ENCODE measurements around the gene WASHC4.
A peak's percentile ranks its signal among the peaks of the same experiment; 100 is the strongest.

The WASHC4 gene, protein sequence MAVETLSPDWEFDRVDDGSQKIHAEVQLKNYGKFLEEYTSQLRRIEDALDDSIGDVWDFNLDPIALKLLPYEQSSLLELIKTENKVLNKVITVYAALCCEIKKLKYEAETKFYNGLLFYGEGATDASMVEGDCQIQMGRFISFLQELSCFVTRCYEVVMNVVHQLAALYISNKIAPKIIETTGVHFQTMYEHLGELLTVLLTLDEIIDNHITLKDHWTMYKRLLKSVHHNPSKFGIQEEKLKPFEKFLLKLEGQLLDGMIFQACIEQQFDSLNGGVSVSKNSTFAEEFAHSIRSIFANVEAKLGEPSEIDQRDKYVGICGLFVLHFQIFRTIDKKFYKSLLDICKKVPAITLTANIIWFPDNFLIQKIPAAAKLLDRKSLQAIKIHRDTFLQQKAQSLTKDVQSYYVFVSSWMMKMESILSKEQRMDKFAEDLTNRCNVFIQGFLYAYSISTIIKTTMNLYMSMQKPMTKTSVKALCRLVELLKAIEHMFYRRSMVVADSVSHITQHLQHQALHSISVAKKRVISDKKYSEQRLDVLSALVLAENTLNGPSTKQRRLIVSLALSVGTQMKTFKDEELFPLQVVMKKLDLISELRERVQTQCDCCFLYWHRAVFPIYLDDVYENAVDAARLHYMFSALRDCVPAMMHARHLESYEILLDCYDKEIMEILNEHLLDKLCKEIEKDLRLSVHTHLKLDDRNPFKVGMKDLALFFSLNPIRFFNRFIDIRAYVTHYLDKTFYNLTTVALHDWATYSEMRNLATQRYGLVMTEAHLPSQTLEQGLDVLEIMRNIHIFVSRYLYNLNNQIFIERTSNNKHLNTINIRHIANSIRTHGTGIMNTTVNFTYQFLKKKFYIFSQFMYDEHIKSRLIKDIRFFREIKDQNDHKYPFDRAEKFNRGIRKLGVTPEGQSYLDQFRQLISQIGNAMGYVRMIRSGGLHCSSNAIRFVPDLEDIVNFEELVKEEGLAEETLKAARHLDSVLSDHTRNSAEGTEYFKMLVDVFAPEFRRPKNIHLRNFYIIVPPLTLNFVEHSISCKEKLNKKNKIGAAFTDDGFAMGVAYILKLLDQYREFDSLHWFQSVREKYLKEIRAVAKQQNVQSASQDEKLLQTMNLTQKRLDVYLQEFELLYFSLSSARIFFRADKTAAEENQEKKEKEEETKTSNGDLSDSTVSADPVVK

DNA sequence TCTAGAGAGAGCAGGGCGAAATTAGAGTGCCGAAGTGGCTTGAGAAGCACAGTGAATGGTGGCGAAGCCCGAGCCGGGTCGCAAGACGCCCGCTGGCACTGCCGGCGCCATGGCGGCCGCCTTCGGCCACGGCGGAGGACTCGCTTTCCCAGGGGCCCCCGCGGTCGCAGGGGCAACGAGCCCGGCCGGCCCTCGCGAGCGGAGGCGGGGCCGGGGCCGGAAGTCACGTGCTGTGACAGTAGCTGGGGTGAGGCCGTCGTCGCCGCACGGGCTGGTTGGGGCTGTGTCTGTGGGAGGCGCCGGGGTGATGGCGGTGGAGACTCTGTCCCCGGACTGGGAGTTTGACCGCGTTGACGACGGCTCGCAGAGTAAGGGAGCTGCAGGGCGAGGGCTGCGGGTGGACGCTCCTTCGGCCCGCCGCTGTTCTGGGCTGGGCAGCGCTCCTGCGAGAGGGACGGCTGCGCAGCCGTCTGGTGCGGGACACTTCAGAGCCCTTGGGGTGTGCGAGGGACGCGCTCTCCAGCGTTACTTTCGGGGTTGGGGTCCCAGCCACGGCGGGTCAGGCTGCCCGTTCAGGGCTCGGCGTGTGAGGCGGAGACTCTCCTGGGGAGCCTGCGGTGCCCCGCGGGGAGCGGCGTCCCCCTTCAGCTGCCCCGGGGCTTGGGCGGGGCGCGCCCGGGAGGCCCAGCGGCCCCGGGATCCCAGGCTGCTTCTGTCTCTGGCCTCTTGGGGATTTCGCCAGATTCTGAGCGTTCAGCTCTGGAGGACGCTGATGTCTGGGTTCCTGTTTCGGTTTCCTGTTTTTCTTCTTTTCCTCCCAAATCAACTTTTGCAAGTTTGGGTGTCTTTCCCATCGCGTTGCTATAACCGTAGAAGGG lies at the start of gene WASHC4:
WASHC4 (plus strand) TSS at position 238 of the 878 bp plus-strand sequence; CDS start at position 308, 70 bp downstream.
- Histone ChIP-seq H3K79me2 (ENCODE audit: control insufficient read depth, low read length) (peaks cover 52% of the 10 kb centered on the region), H3K4me3 (ENCODE audit: low read length) (peak within 1 kb of the TSS; percentile 85)

DNA sequence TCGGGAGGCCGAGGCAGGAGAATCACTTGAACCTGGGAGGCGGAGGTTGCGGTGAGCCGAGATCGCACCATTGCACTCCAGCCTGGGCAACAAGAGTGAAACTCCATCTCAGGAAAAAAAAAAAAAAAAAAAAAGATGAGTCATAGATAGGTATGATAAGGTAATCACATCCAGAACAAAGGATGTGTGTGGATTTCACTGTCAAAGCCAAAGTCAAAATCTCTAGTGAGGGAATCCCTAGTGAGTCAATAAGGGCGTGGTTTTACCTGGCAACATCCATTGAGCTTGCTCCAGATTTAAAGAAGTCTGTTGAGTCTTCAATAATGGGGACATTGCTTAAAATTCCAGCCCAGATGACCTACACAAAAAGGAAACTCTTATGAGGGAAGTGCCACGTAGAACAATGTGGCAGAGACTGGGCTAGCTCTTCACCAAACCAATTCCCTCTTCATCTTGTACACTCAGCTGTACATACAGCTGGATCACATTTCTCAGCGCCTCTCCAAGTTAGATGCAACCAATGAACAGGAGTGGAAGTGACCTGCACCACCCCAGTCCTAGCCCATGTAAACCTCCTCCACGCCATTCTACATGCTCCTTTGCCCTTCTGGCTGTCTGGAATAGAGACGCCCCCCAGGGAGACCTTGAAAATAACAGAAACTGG lies 46.7 kb upstream of the WASHC4 start:
- H3F3A ChIP-seq (ENCODE audit: control insufficient read depth, insufficient read depth) = no peaks in the 10 kb centered on the region
- no peaks in the 10 kb centered on the region; the same call in 1 of the 2 replicates for H3K9me3 ChIP-seq (ENCODE audit: control insufficient read depth, insufficient read depth, low read length)
- peaks cover 6% of the 10 kb centered on the region; the same call in 1 of the 2 replicates for H3K27me3 ChIP-seq (ENCODE audit: control insufficient read depth, low read length)
- H3K4me3 ChIP-seq (ENCODE audit: low read length) = no peak overlapping the region
- H3K79me2 ChIP-seq (ENCODE audit: control insufficient read depth, low read length) = no peaks in the 10 kb centered on the region
- no peaks in the 10 kb centered on the region for H3K4me1 ChIP-seq (ENCODE audit: control insufficient read depth, low read length)
- no peaks in the 10 kb centered on the region for H3K9me2 ChIP-seq (replicated peaks; ENCODE audit: control insufficient read depth, low read length)
- no peaks in the 10 kb centered on the region for H4K20me1 ChIP-seq (ENCODE audit: control insufficient read depth, insufficient read depth, low read depth, low read length)
- no peak overlapping the region for H3K4me2 ChIP-seq (ENCODE audit: low read length)
- TF ChIP-seq, protein P1, sequence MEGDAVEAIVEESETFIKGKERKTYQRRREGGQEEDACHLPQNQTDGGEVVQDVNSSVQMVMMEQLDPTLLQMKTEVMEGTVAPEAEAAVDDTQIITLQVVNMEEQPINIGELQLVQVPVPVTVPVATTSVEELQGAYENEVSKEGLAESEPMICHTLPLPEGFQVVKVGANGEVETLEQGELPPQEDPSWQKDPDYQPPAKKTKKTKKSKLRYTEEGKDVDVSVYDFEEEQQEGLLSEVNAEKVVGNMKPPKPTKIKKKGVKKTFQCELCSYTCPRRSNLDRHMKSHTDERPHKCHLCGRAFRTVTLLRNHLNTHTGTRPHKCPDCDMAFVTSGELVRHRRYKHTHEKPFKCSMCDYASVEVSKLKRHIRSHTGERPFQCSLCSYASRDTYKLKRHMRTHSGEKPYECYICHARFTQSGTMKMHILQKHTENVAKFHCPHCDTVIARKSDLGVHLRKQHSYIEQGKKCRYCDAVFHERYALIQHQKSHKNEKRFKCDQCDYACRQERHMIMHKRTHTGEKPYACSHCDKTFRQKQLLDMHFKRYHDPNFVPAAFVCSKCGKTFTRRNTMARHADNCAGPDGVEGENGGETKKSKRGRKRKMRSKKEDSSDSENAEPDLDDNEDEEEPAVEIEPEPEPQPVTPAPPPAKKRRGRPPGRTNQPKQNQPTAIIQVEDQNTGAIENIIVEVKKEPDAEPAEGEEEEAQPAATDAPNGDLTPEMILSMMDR (IDR thresholded peaks at IDR 0.05; ENCODE audit: low read depth, low read length, poor library complexity, severe bottlenecking) = no peak
- no peak for TF ChIP-seq EZH2phosphoT487 (IDR thresholded peaks at IDR 0.05; ENCODE audit: borderline replicate concordance, low read length)
- H3K36me3 ChIP-seq (ENCODE audit: control insufficient read depth, low read length) = no peaks in the 10 kb centered on the region
- no peak overlapping the region for H3K27ac ChIP-seq (ENCODE audit: low read depth, low read length)

More for the DNA sequence above, at the start of gene WASHC4:
- H3K27me3 ChIP-seq (ENCODE audit: control insufficient read depth, low read length) = no peaks in the 10 kb centered on the region
- H3K9me2 ChIP-seq (replicated peaks; ENCODE audit: control insufficient read depth, low read length) = no peaks in the 10 kb centered on the region
- TF ChIP-seq, protein P1 (IDR thresholded peaks at IDR 0.05; ENCODE audit: low read depth, low read length, poor library complexity, severe bottlenecking) = no peak
- TF ChIP-seq EZH2phosphoT487 (IDR thresholded peaks at IDR 0.05; ENCODE audit: borderline replicate concordance, low read length) = no peak
- H4K20me1 ChIP-seq (ENCODE audit: control insufficient read depth, insufficient read depth, low read depth, low read length) = peaks cover 17% of the 10 kb centered on the region
- peaks cover 7% of the 10 kb centered on the region for H3K9me3 ChIP-seq (ENCODE audit: control insufficient read depth, insufficient read depth, low read length)
- H3K4me2 ChIP-seq (ENCODE audit: low read length) = peak within 1 kb of the TSS; percentile 74
- peak within 1 kb of the TSS; percentile 87 for H3K27ac ChIP-seq (ENCODE audit: low read depth, low read length)
- H3K36me3 ChIP-seq (ENCODE audit: control insufficient read depth, low read length) = peaks cover 48% of the 10 kb centered on the region
- peaks cover 40% of the 10 kb centered on the region for H3K4me1 ChIP-seq (ENCODE audit: control insufficient read depth, low read length)
- 0 out of 2 replicates have a peak, but pooled peaks cover 3% of the 10 kb centered on the region for H3F3A ChIP-seq (ENCODE audit: control insufficient read depth, insufficient read depth)
